OCI-LY7 (cell line): ENCODE results near the gene MAP7D2. TPM values are rescaled to one million over a fixed set of nuclear protein-coding genes. Genes with fewer than 3 reads are reported as not detected.

ENCODE experiments used
- BruUV-seq: library from RNA; stranded (reverse); fragments of 400-500 nt; replicated peaks from 2 replicates; lab custom pipeline; 2021; lab: Mats Ljungman, UMichigan
- CTCF ChIA-PET: fragments of 300-600 bp; sonication (Branson Sonifier 250); formaldehyde crosslinking; loops from one replicate; lab custom pipeline; 2022; ENCODE audit warnings: antibody characterized with exemption; ENCODE audit not compliant: unreplicated experiment; lab: Charles Lee
- POLR2A ChIA-PET: fragments of 300-600 bp; sonication (Branson Sonifier 250); formaldehyde crosslinking; loops from one replicate; lab custom pipeline; 2022; ENCODE audit warnings: antibody characterized with exemption; lab: Charles Lee
- DNase-seq: peaks from one replicate; pipeline ENCODE4 v3.0.0-alpha.2; 2015; ENCODE audit warnings: low spot score
- H2AFZ ChIP-seq: fragments of 200-600 bp; sonication (generic), shearing (Covaris generic); 2 replicates; pipeline ENCODE4 v1.6.1; 2014; ENCODE audit warnings: mild to moderate bottlenecking, antibody characterized with exemption, low read length, moderate library complexity
- H3K27ac ChIP-seq: fragments of 200-600 bp; sonication (generic); 2 replicates; pipeline ENCODE4 v1.5.1; 2014; ENCODE audit warnings: mixed run types, low read depth, mild to moderate bottlenecking, moderate library complexity, low read length, inconsistent platforms; ENCODE audit not compliant: poor library complexity, severe bottlenecking
- H3K36me3 ChIP-seq: fragments of 200-600 bp; sonication (generic); 2 replicates; pipeline ENCODE4 v1.6.1; 2014; ENCODE audit warnings: mild to moderate bottlenecking, antibody characterized with exemption, low read length, moderate library complexity, mixed read lengths; ENCODE audit not compliant: insufficient read depth
- H3K4me1 ChIP-seq: fragments of 200-600 bp; sonication (generic); 2 replicates; pipeline ENCODE4 v1.5.1; 2014; ENCODE audit warnings: mild to moderate bottlenecking, low read length; ENCODE audit not compliant: insufficient read depth, poor library complexity, severe bottlenecking
- H3K4me2 ChIP-seq: fragments of 200-600 bp; sonication (generic); 2 replicates; pipeline ENCODE4 v1.6.1; 2014; ENCODE audit warnings: mild to moderate bottlenecking, low read length
- H3K4me3 ChIP-seq: fragments of 200-600 bp; sonication (generic); 2 replicates; pipeline ENCODE4 v1.5.1; 2014; ENCODE audit warnings: mild to moderate bottlenecking, low read depth, low read length; ENCODE audit not compliant: poor library complexity, severe bottlenecking
- H3K79me2 ChIP-seq: fragments of 200-600 bp; sonication (generic); 2 replicates; pipeline ENCODE4 v1.6.1; 2016; ENCODE audit warnings: low read depth, mild to moderate bottlenecking, low read length, moderate library complexity, mixed read lengths; ENCODE audit not compliant: insufficient read depth
- H3K9me2 ChIP-seq: fragments of 200-600 bp; sonication (generic); 2 replicates; pipeline ENCODE4 v1.6.1; 2016; ENCODE audit warnings: mild to moderate bottlenecking, low read length, mixed read lengths; ENCODE audit not compliant: insufficient read depth
- H3K9me3 ChIP-seq: fragments of 200-600 bp; sonication (generic); 2 replicates; pipeline ENCODE4 v1.6.1; 2014; ENCODE audit warnings: mild to moderate bottlenecking, mixed run types, low read length, mixed read lengths
- H4K20me1 ChIP-seq: fragments of 200-600 bp; sonication (generic); 2 replicates; pipeline ENCODE4 v1.6.1; 2014; ENCODE audit warnings: mild to moderate bottlenecking, antibody characterized with exemption, low read length, moderate library complexity, mixed read lengths; ENCODE audit not compliant: insufficient read depth
- CTCF ChIP-seq: fragments of 200-600 bp; sonication (generic); conservative IDR thresholded peaks from 2 replicates; pipeline ENCODE4 v1.5.1; 2014; ENCODE audit warnings: mild to moderate bottlenecking, antibody characterized with exemption, low read length, moderate library complexity, mixed read lengths
- EZH2phosphoT487 ChIP-seq: fragments of 200-600 bp; sonication (generic); IDR thresholded peaks from 2 replicates; pipeline ENCODE4 v1.6.1; 2018; ENCODE audit warnings: low read depth, borderline replicate concordance, mild to moderate bottlenecking, mixed run types, antibody characterized with exemption, low read length, moderate library complexity, mixed read lengths
- intact Hi-C: fragments of 100-400 bp; cut with micrococcal nuclease; formaldehyde crosslinking; loops from one replicate; pipeline ENCODE4 v1.10.0; 2022; ENCODE audit not compliant: unreplicated experiment
- total RNA-seq, 2 experiments: library from RNA; depleted of rRNA in 1 of 2; stranded (reverse); fragments of >200 nt in 1 of 2; shearing (Covaris generic) in 1 of 2; gene quantifications; 2 replicates each; pipeline ENCODE4 v1.2.3, GENCODE V29; 2014 to 2022

The MAP7D2 gene
- total RNA-seq, 2 experiments from 2014 or later = 0.13 TPM; not detected in 1

GRCh38 chrX:19960913-19961312, 155.8 kb downstream of the MAP7D2 start:
- H2AFZ ChIP-seq = no peak overlapping the region
- peaks cover 14% of the 10 kb centered on the region for H3K36me3 ChIP-seq
- no peak overlapping the region for H3K27ac ChIP-seq
- CTCF ChIA-PET = no interaction called here
- no peaks in the 10 kb centered on the region for H3K79me2 ChIP-seq
- H3K9me3 ChIP-seq = no peaks in the 10 kb centered on the region
- H3K4me3 ChIP-seq = no peak overlapping the region
- H3K9me2 ChIP-seq = no peaks in the 10 kb centered on the region
- no peaks in the 10 kb centered on the region for H4K20me1 ChIP-seq
- H3K4me2 ChIP-seq = no peak overlapping the region
- POLR2A ChIA-PET = interaction anchor here (1.7 kb wide), 1 partner anchor 31 kb away, joined by 3 read pairs; no protein-coding TSS in a partner anchor
- DNase-seq = no peak
- BruUV-seq = no TSS peak
- H3K4me1 ChIP-seq = no peaks in the 10 kb centered on the region
- TF ChIP-seq EZH2phosphoT487 = no peak
- no peak for TF ChIP-seq CTCF
- intact Hi-C loops = no loop called here

GRCh38 chrX:19958552-19959486, 157.9 kb downstream of the MAP7D2 start:
- CTCF ChIA-PET = no interaction called here
- no peaks in the 10 kb centered on the region for H3K9me2 ChIP-seq
- BruUV-seq = no TSS peak
- no peak for TF ChIP-seq EZH2phosphoT487
- no peak for TF ChIP-seq CTCF
- POLR2A ChIA-PET = no interaction called here
- H3K4me1 ChIP-seq = no peaks in the 10 kb centered on the region
- H3K27ac ChIP-seq = no peak overlapping the region
- no peak overlapping the region for H3K4me2 ChIP-seq
- no peaks in the 10 kb centered on the region for H3K79me2 ChIP-seq
- no peak overlapping the region for H2AFZ ChIP-seq
- peaks cover 5% of the 10 kb centered on the region; the same call in 1 of the 2 replicates for H3K36me3 ChIP-seq
- no peaks in the 10 kb centered on the region for H3K9me3 ChIP-seq
- intact Hi-C loops = no loop called here
- no peak overlapping the region for H3K4me3 ChIP-seq
- H4K20me1 ChIP-seq = no peaks in the 10 kb centered on the region
- DNase-seq = no peak

GRCh38 chrX:19956923-19957322, 159.8 kb downstream of the MAP7D2 start:
- H2AFZ ChIP-seq = no peak overlapping the region
- CTCF ChIA-PET = no interaction called here
- H3K9me2 ChIP-seq = no peaks in the 10 kb centered on the region
- H3K4me3 ChIP-seq = no peak overlapping the region
- H3K4me2 ChIP-seq = no peak overlapping the region
- no peaks in the 10 kb centered on the region for H3K9me3 ChIP-seq
- no peaks in the 10 kb centered on the region for H4K20me1 ChIP-seq
- H3K27ac ChIP-seq = no peak overlapping the region
- TF ChIP-seq EZH2phosphoT487 = no peak
- no peak for TF ChIP-seq CTCF
- intact Hi-C loops = no loop called here
- no peak for DNase-seq
- peaks cover 5% of the 10 kb centered on the region for H3K36me3 ChIP-seq
- POLR2A ChIA-PET = interaction anchor here (1.1 kb wide), 1 partner anchor 10 kb away, joined by 3 read pairs; no protein-coding TSS in a partner anchor
- no TSS peak for BruUV-seq
- peaks cover 5% of the 10 kb centered on the region for H3K4me1 ChIP-seq
- H3K79me2 ChIP-seq = no peaks in the 10 kb centered on the region
